GM19397 (cell line): ENCODE measurements around the gene CELF2.
A peak's percentile ranks its signal among the peaks of the same experiment; 100 is the strongest.

Experiments
- ATAC-seq: cut with Tn5 transposase; IDR thresholded peaks from one replicate; pipeline ENCODE4 v1.9.1; 2021; ENCODE audit warnings: mild to moderate bottlenecking, moderate library complexity; ENCODE audit not compliant: unreplicated experiment

Gene CELF2

GRCh38 chr10:11057018-11057417, 39.3 kb downstream of the CELF2 start:
- no peak for ATAC-seq

- ATAC-seq = no peak
Observed at GRCh38 chr10:11057448-11057847, 39.8 kb downstream of the CELF2 start.

- ATAC-seq = no peak
Observed at GRCh38 chr10:11057994-11058393, 40.3 kb downstream of the CELF2 start.

- no peak for ATAC-seq
Observed at GRCh38 chr10:11058965-11059364, 41.3 kb downstream of the CELF2 start.

GRCh38 chr10:11063856-11064255, 46.2 kb downstream of the CELF2 start:
- ATAC-seq = no peak

- ATAC-seq = no peak
Observed at GRCh38 chr10:11064832-11065231, 47.2 kb downstream of the CELF2 start.

- ATAC-seq = no peak
Observed at GRCh38 chr10:11065567-11065966, 47.9 kb downstream of the CELF2 start.

GRCh38 chr10:11066520-11066919, 48.8 kb downstream of the CELF2 start:
- no peak for ATAC-seq

- no peak for ATAC-seq
Observed at GRCh38 chr10:11068861-11069633, 51.4 kb downstream of the CELF2 start.

- ATAC-seq = no peak
Observed at GRCh38 chr10:11073410-11073809, 55.7 kb downstream of the CELF2 start.

GRCh38 chr10:11074536-11075267, 57.0 kb downstream of the CELF2 start:
- no peak for ATAC-seq

GRCh38 chr10:11076221-11076620, 58.5 kb downstream of the CELF2 start:
- no peak for ATAC-seq

GRCh38 chr10:11080564-11080984, 62.9 kb downstream of the CELF2 start:
- peak; percentile 54 for ATAC-seq

- no peak for ATAC-seq
Observed at GRCh38 chr10:11081408-11081807, 63.7 kb downstream of the CELF2 start.

- ATAC-seq = no peak
Observed at GRCh38 chr10:11082526-11082925, 64.9 kb downstream of the CELF2 start.

- no peak for ATAC-seq
Observed at GRCh38 chr10:11083051-11083450, 65.4 kb downstream of the CELF2 start.

- no peak for ATAC-seq
Observed at GRCh38 chr10:11085545-11085944, 67.9 kb downstream of the CELF2 start.

GRCh38 chr10:11086177-11086840, 68.6 kb downstream of the CELF2 start:
- ATAC-seq = no peak

- no peak for ATAC-seq
Observed at GRCh38 chr10:11087372-11087771, 69.7 kb downstream of the CELF2 start.

- no peak for ATAC-seq
Observed at GRCh38 chr10:11088709-11089108, 71.0 kb downstream of the CELF2 start.

- no peak for ATAC-seq
Observed at GRCh38 chr10:11089272-11089671, 71.6 kb downstream of the CELF2 start.
